ENCODE data around the gene ITGA7. TPM values are rescaled to one million over a fixed set of nuclear protein-coding genes. Genes with fewer than 3 reads are reported as not detected.

The ITGA7 gene
- total and polyA plus RNA-seq, 2 of the 4 experiments (the other 2 are of a cell fraction): 3.9 to 15.7 TPM

GRCh38 chr12:55722948-55723347 lies 15.2 kb upstream of the ITGA7 start:
- peaks cover 20 to 71% of the 10 kb centered on the region in 2 experiments for H3K79me1 ChIP-seq (ENCODE audit: low read depth in 1 of 2, low read length in 2 of 2)
- no peak overlapping the region for H3K14ac ChIP-seq (replicated peaks; ENCODE audit: low read depth, low read length)
- no peaks in the 10 kb centered on the region for H3K27me3 ChIP-seq (ENCODE audit: control insufficient read depth, insufficient read depth, low read length)
- no peak overlapping the region for H2AFZ ChIP-seq (replicated peaks; ENCODE audit: low read length, poor library complexity)
- ChIA-PET CTCF (interaction anchor here (0.6 kb wide), 1 partner anchor 176 kb away, joined by 7 read pairs; no protein-coding TSS in a partner anchor), POLR2A (ENCODE audit: unreplicated experiment) (no interaction called here)
- H3K4me2 ChIP-seq (ENCODE audit: low read depth, low read length): no peak overlapping the region
- peaks cover 65% of the 10 kb centered on the region for H4K20me1 ChIP-seq (ENCODE audit: insufficient read depth, low read length)
- H3K36me3 ChIP-seq (ENCODE audit: control insufficient read depth, insufficient read depth, low read length): peaks cover 45% of the 10 kb centered on the region
- 100% methylated on average over 5 of the region's 8 CpGs; no CpG with 5 or more reads in 1 of the 2 experiments for WGBS, 2 experiments (ENCODE audit: extremely low coverage in 2 of 2, insufficient read length in 1 of 2)
- no peak for ATAC-seq (ENCODE audit: low read depth)
- H4K8ac ChIP-seq (ENCODE audit: low read depth in 2 of 2, low read length in 2 of 2): no peak overlapping the region
- no TSS peak for BruUV-seq (replicated peaks)
- no peak overlapping the region for H3K27ac ChIP-seq (ENCODE audit: insufficient read depth, low read length)
- no peak overlapping the region for H3K23ac ChIP-seq (ENCODE audit: low read depth, low read length)
- no peak overlapping the region for H2BK20ac ChIP-seq (ENCODE audit: low read depth, low read length)
- no peak overlapping the region for H2BK15ac ChIP-seq (ENCODE audit: low read depth, low read length)
- no peak overlapping the region for H3K4ac ChIP-seq (ENCODE audit: low read depth, low read length)
- H3K56ac ChIP-seq (ENCODE audit: extremely low read depth, insufficient read depth, low read length): no peak overlapping the region
- dilution Hi-C loops (cut with HindIII; ENCODE audit: low sequenced_read_pairs, unreplicated experiment) (no loop called here), in situ Hi-C loops (cut with MboI; ENCODE audit: low sequenced_read_pairs) (no loop called here), intact Hi-C loops (cut with micrococcal nuclease) (no loop called here)
- H4K5ac ChIP-seq (ENCODE audit: low read depth, low read length): no peak overlapping the region
- no peak overlapping the region for H2AK5ac ChIP-seq (ENCODE audit: low read depth, low read length)
- no peak overlapping the region for H3K4me3 ChIP-seq (ENCODE audit: insufficient read depth, low read depth, low read length)
- H4K91ac ChIP-seq (ENCODE audit: insufficient read depth, low read depth, low read length): no peak overlapping the region
- H3K9me1 ChIP-seq (ENCODE audit: insufficient read depth, low read length): peaks cover 15% of the 10 kb centered on the region; the same call in 1 of the 2 replicates
- TF ChIP-seq CHD1 (IDR thresholded peaks at IDR 0.05; ENCODE audit: low read depth, low read length) (no peak), BHLHE40 (IDR thresholded peaks at IDR 0.05; ENCODE audit: low read depth, low read length) (no peak), MXI1 (IDR thresholded peaks at IDR 0.05; ENCODE audit: borderline replicate concordance, low read depth, low read length) (no peak), MAZ (IDR thresholded peaks at IDR 0.05; ENCODE audit: borderline replicate concordance, low read depth, low read length) (no peak), CTCF (conservative IDR thresholded peaks at IDR 0.05; ENCODE audit: low read depth, low read length) (no peak), USF2 (IDR thresholded peaks at IDR 0.05; ENCODE audit: low read depth, low read length) (no peak), RFX5 (IDR thresholded peaks at IDR 0.05; ENCODE audit: low read depth, low read length) (no peak), CEBPB (IDR thresholded peaks at IDR 0.05; ENCODE audit: low read depth, low read length) (no peak), POLR2A (IDR thresholded peaks at IDR 0.05; ENCODE audit: low read depth, low read length) (no peak), RCOR1 (IDR thresholded peaks at IDR 0.05; ENCODE audit: insufficient replicate concordance, low read length) (no peak)
- no peak overlapping the region for H3K9ac ChIP-seq (ENCODE audit: low read depth, low read length)
- H3K18ac ChIP-seq (ENCODE audit: low read depth, low read length): no peak overlapping the region
- DNase-seq: no peak
- no peaks in the 10 kb centered on the region for H3K9me3 ChIP-seq (ENCODE audit: control insufficient read depth, insufficient read depth, low read length)
- no peak overlapping the region for H2AK9ac ChIP-seq (replicated peaks; ENCODE audit: low read depth, low read length, poor library complexity)
- H2BK5ac ChIP-seq (ENCODE audit: low read depth, low read length, poor library complexity, severe bottlenecking): no peak overlapping the region
- H3K4me1 ChIP-seq (ENCODE audit: control insufficient read depth, insufficient read depth, low read length): peaks cover 26% of the 10 kb centered on the region
- no peak overlapping the region for H2BK120ac ChIP-seq (ENCODE audit: low read depth, low read length)

Data from IMR-90 (cell line).